Tibial nerve (tissue), 4 donors: Measurements from ENCODE around the gene ZXDB.
"Not testable (repeated sequence)": the region's sequence is repeated elsewhere in the genome, so short reads cannot be mapped to it uniquely, and the experiment has no call there.

Experiments used
- CTCF ChIP-seq, 5 experiments: fragments of 200-600 bp in 3 of 5; fragments of 450-650 bp in 2 of 5; sonication (generic) in 3 of 5; IDR thresholded peaks; one replicate each; pipeline ENCODE4 v1.5.1; 2016 to 2019; ENCODE audit warnings: antibody characterized with exemption in 5 of 5, mild to moderate bottlenecking in 3 of 5, moderate library complexity in 2 of 5
- EP300 ChIP-seq, 2 donors: sonication (generic); formaldehyde crosslinking; IDR thresholded peaks; one replicate each; pipeline ENCODE4 v1.6.1; 2017; ENCODE audit warnings: antibody characterized with exemption in 2 of 2, mild to moderate bottlenecking in 1 of 2
- POLR2A ChIP-seq, 2 donors: fragments of 450-650 bp; IDR thresholded peaks; one replicate each; pipeline ENCODE4 v1.6.1; 2017; ENCODE audit warnings: antibody characterized with exemption in 2 of 2, mild to moderate bottlenecking in 2 of 2, moderate library complexity in 2 of 2

- not testable (repeated sequence) for TF ChIP-seq CTCF, EP300 (IDR thresholded peaks at IDR 0.05)
- TF ChIP-seq POLR2A (IDR thresholded peaks at IDR 0.05), result peak in 1 of 2 donors; percentile 25
Observed at GRCh38 chrX:57592160-57592893, 516 bp downstream of the ZXDB start.
